Activated CD4-positive, alpha-beta T cell treated with anti-CD3 and anti-CD28 coated beads, Interleukin-2, amount 50 U/mL, for 1 hour (primary cell): ENCODE measurements around the gene ADGRF4.
"Not testable (repeated sequence)": the region's sequence is repeated elsewhere in the genome, so short reads cannot be mapped to it uniquely, and the experiment has no call there.

ENCODE experiments used
- DNase-seq: peaks from one replicate; pipeline ENCODE4 v3.0.0-alpha.2; 2020

ADGRF4 gene

DNA sequence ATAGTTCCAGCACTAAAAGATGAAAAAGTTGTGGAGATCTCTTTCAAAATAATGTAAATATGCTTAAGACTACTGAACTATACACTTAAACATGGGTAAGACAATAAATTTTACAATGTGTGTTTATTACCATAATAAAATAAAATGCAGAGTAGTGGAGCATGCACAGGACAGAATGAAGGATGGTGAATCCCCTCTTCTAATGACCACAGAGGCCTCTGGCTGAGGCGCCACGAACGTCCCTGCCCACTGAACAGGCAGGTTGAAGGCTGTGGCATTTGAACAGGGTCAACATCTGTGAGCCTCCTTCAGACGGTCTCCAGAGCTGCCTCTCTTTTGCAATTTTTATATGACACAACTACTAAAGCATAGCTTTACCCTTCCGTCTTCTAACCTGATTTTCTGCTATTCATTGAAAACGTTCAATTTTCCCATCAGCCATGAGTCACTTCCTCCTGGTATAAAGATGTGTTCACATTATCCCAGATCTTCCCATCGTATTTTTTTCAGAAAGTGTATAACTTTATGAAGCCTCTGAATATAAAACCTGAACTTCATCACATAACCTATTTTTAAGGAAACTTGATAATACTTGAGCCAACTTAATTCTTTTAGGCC lies 37.8 kb downstream of the ADGRF4 start:
- no peak for DNase-seq

DNA sequence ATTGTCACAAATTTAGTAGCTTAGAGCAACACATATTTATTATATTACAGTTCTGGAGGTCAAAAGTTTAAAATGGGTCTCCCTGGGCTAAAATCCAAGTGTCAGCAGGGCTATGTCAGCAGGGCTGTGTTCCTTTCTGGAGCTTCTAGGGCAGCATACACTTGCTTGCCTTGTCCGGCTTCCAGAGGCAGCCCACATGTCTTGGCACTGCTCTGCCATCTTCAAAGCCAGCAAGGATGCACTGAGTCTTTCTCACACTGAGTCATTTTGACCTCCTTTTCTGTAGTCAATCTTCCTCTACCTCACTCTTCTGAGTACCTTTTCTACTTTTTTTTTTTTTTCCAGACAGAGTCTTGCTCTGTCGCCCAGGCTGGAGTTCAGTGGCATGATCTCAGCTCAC lies 39.0 kb downstream of the ADGRF4 start:
- no peak for DNase-seq

GRCh38 chr6:47740714-47741113 lies 42.3 kb downstream of the ADGRF4 start:
- no peak for DNase-seq

DNA sequence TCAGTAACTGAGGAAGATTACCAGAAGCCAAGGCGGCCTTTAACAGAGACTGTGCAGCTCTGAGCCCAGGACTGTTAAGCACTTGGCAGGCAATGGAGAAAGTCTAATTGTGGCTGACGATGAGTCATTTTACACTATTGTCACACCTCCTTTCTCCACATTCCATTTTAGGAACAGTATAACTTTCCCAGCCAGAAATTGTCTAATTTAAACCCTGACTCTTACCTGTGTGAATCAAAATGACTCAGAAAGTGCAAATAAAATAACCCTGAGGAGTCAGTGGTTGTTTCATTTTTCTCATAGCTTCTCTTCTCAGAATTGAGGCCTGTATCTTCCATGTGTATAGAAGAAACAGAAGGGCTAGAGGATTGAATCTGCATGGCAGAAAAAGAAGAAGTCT lies 43.4 kb downstream of the ADGRF4 start:
- DNase-seq: no peak

DNA sequence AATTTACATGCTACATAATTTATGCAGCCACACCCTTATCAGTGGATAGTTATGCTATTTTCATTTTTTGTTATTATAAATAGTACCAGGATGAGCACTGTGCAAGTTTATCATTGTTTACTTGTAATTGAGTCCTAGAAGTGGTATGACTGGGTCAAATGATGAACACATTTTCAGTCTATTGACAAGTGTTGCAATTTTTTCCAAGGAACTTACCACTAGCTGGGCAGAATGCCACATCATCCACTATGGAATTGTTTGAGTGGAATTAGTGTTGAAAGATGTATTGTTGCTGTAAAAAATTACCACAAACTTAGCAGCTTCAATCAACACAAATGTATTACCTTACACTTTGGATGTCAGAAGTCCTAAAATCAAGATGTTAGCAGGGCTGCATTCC lies 45.4 kb downstream of the ADGRF4 start:
- no peak for DNase-seq

GRCh38 chr6:47745269-47745668 lies 46.9 kb downstream of the ADGRF4 start:
- not testable (repeated sequence) for DNase-seq

GRCh38 chr6:47749757-47750156 lies 51.4 kb downstream of the ADGRF4 start:
- no peak for DNase-seq

- DNase-seq: no peak
Observed at GRCh38 chr6:47752801-47753200, 54.4 kb downstream of the ADGRF4 start.

GRCh38 chr6:47759364-47759763 lies 61.0 kb downstream of the ADGRF4 start:
- DNase-seq: no peak

GRCh38 chr6:47762502-47762901 lies 64.1 kb downstream of the ADGRF4 start:
- no peak for DNase-seq

- DNase-seq: no peak
Observed at GRCh38 chr6:47766445-47766844, 68.1 kb downstream of the ADGRF4 start.

DNA sequence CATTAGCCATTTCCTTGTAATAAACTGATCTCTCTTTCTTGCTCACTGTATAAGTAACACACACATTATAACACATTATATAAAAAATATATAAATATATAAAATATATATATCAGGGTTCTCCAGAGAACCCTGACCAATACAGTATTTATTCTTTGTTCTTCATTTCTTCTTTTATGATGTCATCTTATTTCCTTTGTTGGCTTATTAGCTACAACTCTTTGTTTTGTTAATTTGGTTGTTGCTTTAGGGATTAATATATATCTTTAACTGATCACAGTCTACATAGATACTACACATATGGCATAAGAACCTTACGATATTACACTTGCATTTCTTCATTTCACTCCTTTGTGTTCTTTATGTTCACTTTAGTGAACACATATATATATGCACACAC lies 68.7 kb downstream of the ADGRF4 start:
- no peak for DNase-seq

DNA sequence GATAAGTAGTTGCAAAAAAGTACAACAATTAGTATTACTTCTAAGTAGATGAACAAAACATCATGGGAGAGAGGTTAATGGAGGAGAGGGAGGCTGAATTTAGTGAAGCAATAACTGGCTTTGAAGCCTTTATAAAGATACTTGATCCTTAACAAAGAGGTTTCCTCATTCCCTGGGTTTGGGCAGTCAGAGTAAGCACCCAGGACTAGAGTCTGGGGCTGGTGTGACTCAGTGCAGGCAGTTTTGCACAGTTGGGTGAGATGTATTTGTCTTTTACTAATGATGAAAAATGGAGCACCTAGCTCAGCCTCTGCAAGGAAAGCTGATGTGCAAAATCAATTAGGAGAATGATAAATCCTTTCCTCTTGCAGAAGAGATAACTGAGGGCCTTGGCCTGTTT lies 71.6 kb downstream of the ADGRF4 start:
- no peak for DNase-seq
